GM18858 (cell line): ENCODE data around the gene BFSP1.
A peak's percentile ranks its signal among the peaks of the same experiment; 100 is the strongest.

ENCODE experiments used
- ATAC-seq: cut with Tn5 transposase; IDR thresholded peaks from one replicate; pipeline ENCODE4 v1.9.1; 2021; ENCODE audit not compliant: unreplicated experiment

The BFSP1 gene

GRCh38 chr20:17530716-17531664 lies at the start of gene BFSP1:
Gene BFSP1, minus strand, starts transcription at chr20:17531379. Its CDS starts 50 bp downstream, at chr20:17531329.
- peak; percentile 49 for ATAC-seq

- ATAC-seq = no peak
Observed at GRCh38 chr20:17580895-17581294, 49.7 kb upstream of the BFSP1 start.

GRCh38 chr20:17579369-17580039 lies 48.3 kb upstream of the BFSP1 start:
- ATAC-seq = no peak

GRCh38 chr20:17576215-17576614 lies 45.0 kb upstream of the BFSP1 start:
- ATAC-seq = no peak

DNA sequence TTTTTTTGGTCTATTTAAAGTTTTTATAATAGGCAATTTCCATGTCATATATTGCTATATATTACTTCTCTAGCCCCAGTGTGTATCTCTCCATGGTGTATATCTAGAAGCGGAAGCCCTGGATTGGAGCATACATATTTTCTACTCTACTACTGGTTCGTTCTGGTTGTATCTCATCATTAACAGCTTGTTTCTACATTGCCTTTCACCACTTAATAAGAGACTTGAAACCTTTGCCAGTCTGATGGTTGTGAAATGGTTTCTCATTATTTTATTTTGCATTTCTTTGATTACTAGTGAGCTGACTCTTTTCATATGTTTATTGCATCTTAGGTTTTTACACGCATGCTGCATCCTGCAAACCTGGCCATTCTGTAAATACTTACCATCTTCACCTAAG lies 42.3 kb upstream of the BFSP1 start:
- ATAC-seq = no peak

- no peak for ATAC-seq
Observed at GRCh38 chr20:17572034-17572638, 41.0 kb upstream of the BFSP1 start.

- ATAC-seq = no peak
Observed at GRCh38 chr20:17571153-17571527, 40.0 kb upstream of the BFSP1 start.

- ATAC-seq = peak; percentile 20
Observed at GRCh38 chr20:17570347-17571152, 39.4 kb upstream of the BFSP1 start.

GRCh38 chr20:17569616-17570346 lies 38.6 kb upstream of the BFSP1 start, which contains the start of gene DSTN:
Gene DSTN, plus strand, starts transcription at chr20:17570075. Its CDS starts 134 bp downstream, at chr20:17570209.
- peak; percentile 84 for ATAC-seq

GRCh38 chr20:17568972-17569521 lies 37.9 kb upstream of the BFSP1 start:
- ATAC-seq = no peak

DNA sequence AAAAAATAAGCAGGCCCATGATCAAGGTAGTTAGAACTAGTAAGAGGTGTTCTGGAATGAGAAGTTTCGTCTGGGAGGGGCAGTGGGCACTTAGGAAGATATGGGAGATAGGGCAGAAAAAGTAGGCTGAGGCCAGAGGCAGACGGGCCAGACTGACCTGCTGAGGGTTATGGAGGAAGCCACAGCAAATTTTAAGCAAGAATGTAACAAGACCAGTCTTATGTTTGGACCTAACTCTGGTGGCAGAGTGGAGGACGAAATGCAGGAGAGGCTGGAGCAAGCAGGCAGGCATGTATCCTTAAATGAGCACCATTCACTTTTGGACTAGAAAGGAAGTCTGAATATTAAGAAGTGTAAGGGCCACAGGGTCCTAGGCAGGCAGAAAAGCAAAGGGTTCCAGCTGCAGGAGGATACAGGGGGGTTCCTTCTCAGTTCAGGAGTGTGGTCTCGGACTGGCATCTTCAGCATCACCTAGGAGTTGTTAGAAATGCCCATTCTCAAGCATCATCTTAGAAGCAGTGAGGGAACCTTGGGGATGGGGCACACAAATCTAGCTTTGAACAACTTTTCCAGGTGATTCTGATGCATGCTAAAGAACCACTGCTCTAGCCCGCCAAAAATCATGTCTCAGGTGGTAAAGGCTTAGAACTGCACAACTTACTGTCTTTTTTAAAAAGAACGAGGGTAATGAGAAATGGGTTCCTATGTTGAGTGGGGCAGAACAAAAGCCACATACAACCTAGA lies 37.0 kb upstream of the BFSP1 start:
- no peak for ATAC-seq

GRCh38 chr20:17566345-17566744 lies 35.2 kb upstream of the BFSP1 start:
- no peak for ATAC-seq

GRCh38 chr20:17565169-17565845 lies 34.1 kb upstream of the BFSP1 start:
- no peak for ATAC-seq

DNA sequence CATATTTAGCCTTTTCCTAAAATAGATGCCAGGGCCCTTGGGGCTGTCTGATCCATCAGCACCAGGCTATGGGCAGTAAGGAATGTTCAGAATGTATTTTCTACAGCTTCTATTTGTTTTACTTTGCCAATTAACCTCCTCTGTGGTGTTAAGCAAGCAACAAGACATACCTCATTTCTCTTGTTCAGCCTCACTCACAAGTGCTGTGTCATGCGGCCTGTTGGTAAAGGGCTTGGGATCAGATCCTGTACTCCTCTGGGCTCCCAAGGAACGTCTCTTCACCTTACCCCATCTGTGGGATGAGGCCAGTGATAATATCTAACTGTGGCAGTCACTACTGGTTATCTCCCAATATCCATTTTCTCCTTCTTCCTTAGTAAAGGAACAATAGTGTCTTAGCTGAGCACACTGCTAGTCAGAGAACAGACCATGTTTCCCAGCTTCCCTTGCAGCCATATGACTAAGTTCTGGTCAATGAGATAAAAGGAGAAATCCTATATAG lies 31.7 kb upstream of the BFSP1 start:
- ATAC-seq = no peak

- ATAC-seq = no peak
Observed at GRCh38 chr20:17560344-17561074, 29.3 kb upstream of the BFSP1 start.

DNA sequence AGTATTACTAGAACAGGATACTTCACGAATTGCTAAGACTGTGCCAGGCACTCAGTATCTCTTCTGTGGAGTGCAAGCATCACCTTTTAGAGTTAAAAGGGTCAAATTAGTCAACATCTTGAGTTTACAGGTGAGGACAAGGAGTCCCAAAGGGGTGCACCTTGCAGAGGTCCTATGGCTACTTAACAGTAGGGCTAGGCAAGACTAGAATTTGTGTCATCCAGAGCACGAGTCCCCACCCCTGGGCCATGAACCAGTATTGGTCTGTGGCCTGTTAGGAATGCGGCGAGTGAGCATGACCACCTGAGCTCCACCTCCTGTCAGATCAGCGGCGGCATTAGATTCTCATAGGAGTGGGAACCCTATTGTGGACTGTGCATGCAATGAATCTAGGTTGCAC lies 28.2 kb upstream of the BFSP1 start:
- ATAC-seq = no peak

GRCh38 chr20:17558941-17559304 lies 27.7 kb upstream of the BFSP1 start:
- ATAC-seq = no peak
